Activated CD8-positive, alpha-beta memory T cell treated with anti-CD3 and anti-CD28 coated beads, Interleukin-2, amount 50 U/mL, for 1 hour (primary cell): Measurements from ENCODE around the gene CCR2.
"Not testable (repeated sequence)": the region's sequence is repeated elsewhere in the genome, so short reads cannot be mapped to it uniquely, and the experiment has no call there.

Source experiments
- DNase-seq: peaks from one replicate; pipeline ENCODE4 v3.0.0-alpha.2; 2020; ENCODE audit errors: extremely low read depth

CCR2 gene

GRCh38 chr3:46378426-46378942 is 24.6 kb downstream of the CCR2 start:
- DNase-seq = no peak

GRCh38 chr3:46380471-46381221 is 26.7 kb downstream of the CCR2 start:
- DNase-seq = no peak

- DNase-seq = no peak
Measured at GRCh38 chr3:46381625-46382024, 27.7 kb downstream of the CCR2 start.

GRCh38 chr3:46383211-46383950 is 29.5 kb downstream of the CCR2 start:
- DNase-seq = no peak

GRCh38 chr3:46383951-46384330 is 30.0 kb downstream of the CCR2 start:
- no peak for DNase-seq

- no peak for DNase-seq
Measured at GRCh38 chr3:46386205-46386604, 32.3 kb downstream of the CCR2 start.

GRCh38 chr3:46388847-46389246 is 34.9 kb downstream of the CCR2 start:
- not testable (repeated sequence) for DNase-seq

- no peak for DNase-seq
Measured at GRCh38 chr3:46389306-46389705, 35.4 kb downstream of the CCR2 start.

GRCh38 chr3:46391526-46391925 is 37.6 kb downstream of the CCR2 start:
- not testable (repeated sequence) for DNase-seq

GRCh38 chr3:46393011-46393410 is 39.1 kb downstream of the CCR2 start:
- no peak for DNase-seq

- no peak for DNase-seq
Measured at GRCh38 chr3:46393554-46394434, 39.9 kb downstream of the CCR2 start.

- DNase-seq = no peak
Measured at GRCh38 chr3:46395210-46395661, 41.3 kb downstream of the CCR2 start.

GRCh38 chr3:46395766-46396530 is 42.0 kb downstream of the CCR2 start:
- DNase-seq = no peak

- no peak for DNase-seq
Measured at GRCh38 chr3:46397111-46397510, 43.2 kb downstream of the CCR2 start.

- no peak for DNase-seq
Measured at GRCh38 chr3:46398186-46398955, 44.5 kb downstream of the CCR2 start.

- DNase-seq = no peak
Measured at GRCh38 chr3:46399098-46399497, 45.2 kb downstream of the CCR2 start.

GRCh38 chr3:46399557-46399956 is 45.6 kb downstream of the CCR2 start:
- no peak for DNase-seq

GRCh38 chr3:46400000-46400734 is 46.3 kb downstream of the CCR2 start:
- no peak for DNase-seq

- no peak for DNase-seq
Measured at GRCh38 chr3:46400846-46401245, 46.9 kb downstream of the CCR2 start.

- no peak for DNase-seq
Measured at GRCh38 chr3:46401579-46401978, 47.7 kb downstream of the CCR2 start.
